Fibroblast of pulmonary artery (primary cell): Measurements from ENCODE around the gene MAGEB2.
A peak's percentile ranks its signal among the peaks of the same experiment; 100 is the strongest.
"Not testable (repeated sequence)": the region's sequence is repeated elsewhere in the genome, so short reads cannot be mapped to it uniquely, and the experiment has no call there.

ENCODE experiments used
- DNase-seq: peaks from one replicate; pipeline ENCODE4 v3.0.0-alpha.2; 2010; ENCODE audit warnings: low read depth
- H3K4me3 ChIP-seq: replicated peaks from 2 replicates; pipeline ENCODE4 v1.5.1; 2011; ENCODE audit warnings: low read depth, mild to moderate bottlenecking, control low read depth, low read length, moderate library complexity
- CTCF ChIP-seq: IDR thresholded peaks from 2 replicates; pipeline ENCODE4 v1.5.1; 2011; ENCODE audit warnings: mild to moderate bottlenecking, control low read depth, low read length, inconsistent platforms; ENCODE audit errors: missing control alignments

Gene MAGEB2

GRCh38 chrX:30215357-30215843 lies at the start of gene MAGEB2:
MAGEB2 (plus strand) TSS chrX:30215563; CDS start chrX:30218581, 3,018 bp downstream.
- no peak for DNase-seq
- TF ChIP-seq CTCF: no peak
- H3K4me3 ChIP-seq: no peak within 1 kb of the TSS

- no peak for DNase-seq
- H3K4me3 ChIP-seq: no peak overlapping the region
- TF ChIP-seq CTCF: no peak
These were observed 44.5 kb upstream of the MAGEB2 start for GRCh38 chrX:30170900-30171299.

- no peak for DNase-seq
- H3K4me3 ChIP-seq: no peak overlapping the region
- no peak for TF ChIP-seq CTCF
These were observed 34.0 kb upstream of the MAGEB2 start for GRCh38 chrX:30181353-30181752.

GRCh38 chrX:30183554-30183953 lies 31.8 kb upstream of the MAGEB2 start:
- TF ChIP-seq CTCF: no peak
- DNase-seq: peak; percentile 6
- H3K4me3 ChIP-seq: no peak overlapping the region

- TF ChIP-seq CTCF: no peak
- DNase-seq: no peak
- H3K4me3 ChIP-seq: no peak overlapping the region
These were observed 24.9 kb upstream of the MAGEB2 start for GRCh38 chrX:30190426-30190825.

- H3K4me3 ChIP-seq, DNase-seq: not testable (repeated sequence)
These were observed 21.5 kb upstream of the MAGEB2 start for GRCh38 chrX:30193910-30194309.

GRCh38 chrX:30196322-30196721 lies 19.0 kb upstream of the MAGEB2 start:
- peak; percentile 3 for TF ChIP-seq CTCF
- peak; percentile 3 for DNase-seq
- H3K4me3 ChIP-seq: no peak overlapping the region
